ENCODE measurements around the gene ELOB.

Gene ELOB

DNA sequence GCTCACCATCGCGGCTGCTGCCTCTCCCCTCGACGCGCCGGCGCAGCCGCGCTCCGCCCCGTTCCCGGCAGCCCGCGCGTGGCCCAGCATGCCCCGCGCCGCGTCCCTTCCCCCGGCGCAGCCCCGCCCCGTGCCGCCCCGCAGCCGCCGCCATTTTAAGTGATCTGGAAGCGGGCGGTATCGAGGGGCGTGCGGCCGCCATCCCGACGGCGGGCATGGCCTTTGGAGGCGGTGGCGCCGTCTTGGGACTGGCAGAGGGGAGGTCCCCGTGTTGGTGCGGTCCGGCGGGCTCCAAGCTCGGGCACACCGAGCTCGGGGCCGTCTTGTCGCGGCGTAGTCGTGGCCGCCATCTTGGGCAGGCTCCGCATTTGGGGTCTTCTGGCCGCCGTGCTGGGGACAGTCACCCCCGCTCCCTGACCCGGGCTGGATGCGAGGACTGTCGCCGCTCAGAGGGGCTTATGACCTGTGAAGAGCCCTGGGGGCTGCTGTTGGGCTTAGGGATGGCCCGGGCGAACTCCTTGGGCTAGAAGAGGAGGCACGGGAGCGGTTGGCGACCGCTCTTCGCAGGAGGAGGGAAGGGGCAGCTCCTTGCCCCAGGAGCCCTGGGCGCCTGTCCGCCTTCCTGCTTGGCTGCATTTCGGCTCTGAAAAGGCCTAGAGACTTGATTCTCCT, at the start of gene ELOB:
TSS of gene ELOB (minus strand) at position 50 of the 672 bp plus-strand sequence. CDS start at position 9, 41 bp downstream.
- Mint-ChIP-seq H3K36me3 (ENCODE audit: low read depth) (peaks cover 22% of the 10 kb centered on the region), H3K9me3 (no peaks in the 10 kb centered on the region), H3K4me3 (peak within 1 kb of the TSS; percentile 96), H3K4me1 (ENCODE audit: low read depth) (peaks cover 28% of the 10 kb centered on the region), H3K27me3 (no peaks in the 10 kb centered on the region), H3K27ac (peak within 1 kb of the TSS; percentile 97)

DNA sequence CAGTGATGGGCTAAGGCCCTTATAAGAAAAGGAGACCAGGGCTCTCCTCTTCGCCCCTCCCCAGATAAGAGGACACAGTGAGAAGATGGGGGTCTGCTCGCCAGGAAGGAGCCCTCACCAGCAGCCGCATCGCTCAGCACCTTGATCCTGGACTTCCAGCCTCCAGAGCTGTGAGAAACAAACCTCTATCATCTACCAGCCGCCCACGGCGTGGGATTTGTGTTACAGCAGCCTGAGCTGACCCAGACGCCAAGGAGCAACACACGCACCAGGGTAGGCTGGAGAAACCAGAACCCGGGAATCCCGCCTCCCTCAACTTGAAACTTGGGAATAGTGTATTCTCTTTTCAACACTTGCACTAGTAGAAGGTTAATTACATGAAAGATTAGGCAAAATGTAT, 48.8 kb upstream of the ELOB start:
- H3K4me3 Mint-ChIP-seq, result no peak overlapping the region
- H3K27ac Mint-ChIP-seq, result no peak overlapping the region
- H3K36me3 Mint-ChIP-seq (ENCODE audit: low read depth), result no peaks in the 10 kb centered on the region
- no peaks in the 10 kb centered on the region for H3K27me3 Mint-ChIP-seq
- H3K9me3 Mint-ChIP-seq, result no peaks in the 10 kb centered on the region
- H3K4me1 Mint-ChIP-seq (ENCODE audit: low read depth), result no peaks in the 10 kb centered on the region

DNA sequence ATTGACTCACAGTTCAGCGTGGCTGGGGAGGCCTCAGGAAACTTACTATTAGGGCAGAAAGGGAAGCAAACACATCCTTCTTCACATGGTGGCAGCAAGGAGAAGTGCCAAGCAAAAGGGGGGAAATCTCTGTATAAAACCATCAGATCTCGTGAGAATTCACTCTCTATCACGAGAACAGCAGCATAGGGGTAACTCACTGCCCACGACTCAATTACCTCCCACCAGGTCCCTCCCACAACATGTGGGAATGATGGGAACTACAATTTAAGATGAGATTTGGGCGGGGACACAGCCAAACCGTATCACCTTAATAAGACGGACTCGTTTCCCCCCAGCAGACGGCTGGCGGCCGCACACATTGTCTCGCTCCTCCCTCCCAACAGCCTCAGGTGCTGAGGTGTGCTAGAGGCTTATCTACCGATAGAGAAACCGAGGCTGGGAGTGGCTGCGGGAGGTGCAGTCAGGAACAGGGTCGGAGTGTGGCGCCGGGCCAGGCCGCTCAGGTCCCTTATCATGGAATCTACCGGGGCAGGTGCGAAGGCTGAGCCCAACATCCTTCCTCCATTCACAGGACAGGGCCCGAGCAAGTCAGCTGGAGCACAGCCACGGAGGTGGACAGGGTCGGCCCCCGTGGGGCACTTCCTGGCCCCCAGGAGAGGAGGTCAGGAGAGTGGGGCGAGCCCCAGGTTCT, 48.1 kb upstream of the ELOB start:
- Mint-ChIP-seq H3K36me3 (ENCODE audit: low read depth) (no peaks in the 10 kb centered on the region), H3K4me1 (ENCODE audit: low read depth) (no peaks in the 10 kb centered on the region)

DNA sequence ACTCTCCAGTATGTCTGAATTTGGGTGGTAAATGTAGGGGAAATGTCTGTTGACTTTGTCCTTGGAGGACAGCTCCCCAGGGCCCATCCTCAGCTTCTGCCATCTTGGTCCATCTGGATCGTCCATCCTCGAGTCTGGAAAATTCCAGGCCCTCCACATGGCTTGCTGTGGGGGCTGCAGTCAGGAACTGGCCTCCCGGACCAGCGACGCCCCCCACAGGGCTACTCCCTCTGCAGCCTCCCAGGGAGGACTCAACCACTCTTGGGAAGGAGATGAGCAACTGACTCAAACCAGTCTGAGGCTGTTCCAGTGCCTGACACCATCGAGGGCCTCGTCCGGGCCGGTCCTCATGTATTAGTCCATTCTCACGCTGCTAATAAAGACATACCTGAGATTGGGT, 47.5 kb upstream of the ELOB start:
- Mint-ChIP-seq H3K4me3 (no peak overlapping the region), H3K27ac (no peak overlapping the region), H3K4me1 (ENCODE audit: low read depth) (no peaks in the 10 kb centered on the region), H3K9me3 (no peaks in the 10 kb centered on the region), H3K36me3 (ENCODE audit: low read depth) (no peaks in the 10 kb centered on the region), H3K27me3 (no peaks in the 10 kb centered on the region)

More for the DNA sequence above, 48.1 kb upstream of the ELOB start:
- no peaks in the 10 kb centered on the region for H3K9me3 Mint-ChIP-seq
- H3K4me3 Mint-ChIP-seq, result no peak overlapping the region
- H3K27me3 Mint-ChIP-seq, result no peaks in the 10 kb centered on the region
- no peak overlapping the region for H3K27ac Mint-ChIP-seq

DNA sequence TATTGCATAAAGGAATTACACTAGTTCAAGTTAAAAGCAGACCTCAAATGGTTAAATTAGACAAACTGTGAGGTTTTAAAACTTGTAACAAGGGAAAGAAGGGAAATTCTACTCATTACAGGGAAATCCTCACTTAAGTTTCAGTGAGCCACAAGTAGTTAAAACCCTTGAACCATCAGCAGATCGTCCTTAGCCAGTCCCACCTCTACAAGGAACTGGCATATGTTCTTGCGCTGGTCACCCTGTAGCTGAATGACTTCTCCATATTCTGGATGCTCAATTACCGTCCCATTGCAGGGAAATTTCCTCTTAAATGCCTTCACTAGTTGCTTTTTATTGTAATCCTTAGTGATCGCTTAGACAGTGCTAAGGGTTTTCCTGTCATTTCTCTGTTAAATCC, 45.4 kb upstream of the ELOB start:
- no peaks in the 10 kb centered on the region for H3K4me1 Mint-ChIP-seq (ENCODE audit: low read depth)
- no peaks in the 10 kb centered on the region for H3K9me3 Mint-ChIP-seq
- no peak overlapping the region for H3K4me3 Mint-ChIP-seq
- no peaks in the 10 kb centered on the region for H3K27me3 Mint-ChIP-seq
- H3K27ac Mint-ChIP-seq, result no peak overlapping the region
- no peaks in the 10 kb centered on the region for H3K36me3 Mint-ChIP-seq (ENCODE audit: low read depth)

DNA sequence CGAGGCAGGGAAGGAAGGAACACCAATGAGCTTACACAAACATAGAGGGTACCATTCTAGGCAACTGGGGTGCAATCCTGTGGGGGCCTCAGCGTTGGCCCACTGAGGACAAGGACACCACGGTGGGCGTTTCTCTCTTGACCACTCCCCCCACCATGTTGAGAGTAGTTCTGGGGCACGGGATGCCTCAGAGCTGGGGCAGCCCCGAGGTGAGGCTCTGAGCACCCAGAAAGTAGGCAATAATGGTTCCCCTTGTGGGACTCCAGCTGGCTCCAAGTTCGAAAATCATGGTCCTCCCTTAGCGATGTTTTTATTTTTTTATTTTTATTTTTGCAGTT, 45.0 kb upstream of the ELOB start:
- no peaks in the 10 kb centered on the region for H3K9me3 Mint-ChIP-seq
- no peaks in the 10 kb centered on the region for H3K27me3 Mint-ChIP-seq
- H3K27ac Mint-ChIP-seq, result no peak overlapping the region
- no peak overlapping the region for H3K4me3 Mint-ChIP-seq
- no peaks in the 10 kb centered on the region for H3K4me1 Mint-ChIP-seq (ENCODE audit: low read depth)
- H3K36me3 Mint-ChIP-seq (ENCODE audit: low read depth), result no peaks in the 10 kb centered on the region

DNA sequence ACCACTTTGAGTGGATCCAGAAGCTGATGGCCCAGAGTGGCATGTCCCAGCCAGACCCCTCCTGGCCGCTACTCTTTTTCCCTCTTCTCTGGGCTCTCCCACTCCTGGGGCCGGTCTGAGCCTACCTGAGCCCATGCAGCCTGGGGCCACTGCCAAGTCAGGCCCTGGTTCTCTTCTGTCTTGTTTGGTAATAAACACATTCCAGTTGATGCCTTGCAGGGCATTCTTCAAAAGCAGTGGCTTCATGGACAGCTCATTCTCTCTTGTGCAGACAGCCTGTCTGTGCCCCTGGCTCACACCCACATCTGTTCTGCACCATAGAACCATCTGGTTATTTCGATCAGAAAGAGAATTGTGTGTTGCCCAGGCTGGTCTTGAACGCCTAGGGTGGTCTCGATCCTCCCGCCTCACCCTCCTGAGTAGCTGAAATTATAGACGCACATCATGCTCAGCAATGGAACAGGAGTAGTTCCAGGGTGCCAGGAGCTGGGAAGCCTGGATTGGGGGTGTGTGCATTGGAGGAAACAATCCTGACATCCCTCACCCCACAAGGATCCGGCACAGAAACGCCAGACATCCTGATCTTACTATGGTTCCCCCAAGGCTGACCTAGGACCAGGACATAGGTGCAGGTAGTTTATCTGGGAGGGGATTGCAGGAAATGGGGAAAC, 44.5 kb upstream of the ELOB start:
- no peaks in the 10 kb centered on the region for H3K9me3 Mint-ChIP-seq
- no peaks in the 10 kb centered on the region for H3K27me3 Mint-ChIP-seq
- H3K27ac Mint-ChIP-seq, result no peak overlapping the region
- H3K36me3 Mint-ChIP-seq (ENCODE audit: low read depth), result no peaks in the 10 kb centered on the region
- H3K4me1 Mint-ChIP-seq (ENCODE audit: low read depth), result no peaks in the 10 kb centered on the region
- H3K4me3 Mint-ChIP-seq, result no peak overlapping the region

DNA sequence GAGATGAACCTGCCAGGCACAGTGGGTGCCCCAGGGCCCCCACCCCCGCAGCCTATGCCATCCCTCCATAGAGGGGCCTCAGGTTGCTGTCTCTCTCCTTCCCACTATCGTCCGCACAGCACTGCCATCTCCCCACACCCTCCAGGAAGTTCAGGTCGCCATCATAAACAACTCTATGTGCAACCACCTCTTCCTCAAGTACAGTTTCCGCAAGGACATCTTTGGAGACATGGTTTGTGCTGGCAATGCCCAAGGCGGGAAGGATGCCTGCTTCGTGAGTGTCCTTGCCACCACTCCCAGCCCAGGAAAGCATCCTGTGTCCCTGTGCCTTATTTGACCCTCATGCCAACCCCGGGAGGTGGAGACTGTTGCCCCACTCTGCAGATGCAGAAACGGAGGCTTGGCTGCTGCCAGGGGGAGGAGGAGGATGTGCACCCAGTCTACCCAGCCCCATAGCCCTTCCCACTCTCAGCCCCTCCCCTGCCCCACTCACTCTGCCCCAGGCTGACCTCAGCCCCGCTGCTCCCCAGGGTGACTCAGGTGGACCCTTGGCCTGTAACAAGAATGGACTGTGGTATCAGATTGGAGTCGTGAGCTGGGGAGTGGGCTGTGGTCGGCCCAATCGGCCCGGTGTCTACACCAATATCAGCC, 43.9 kb upstream of the ELOB start:
- no peaks in the 10 kb centered on the region for H3K9me3 Mint-ChIP-seq
- H3K4me1 Mint-ChIP-seq (ENCODE audit: low read depth), result no peaks in the 10 kb centered on the region
- no peak overlapping the region for H3K4me3 Mint-ChIP-seq
- no peak overlapping the region for H3K27ac Mint-ChIP-seq
- H3K36me3 Mint-ChIP-seq (ENCODE audit: low read depth), result no peaks in the 10 kb centered on the region
- no peaks in the 10 kb centered on the region for H3K27me3 Mint-ChIP-seq

DNA sequence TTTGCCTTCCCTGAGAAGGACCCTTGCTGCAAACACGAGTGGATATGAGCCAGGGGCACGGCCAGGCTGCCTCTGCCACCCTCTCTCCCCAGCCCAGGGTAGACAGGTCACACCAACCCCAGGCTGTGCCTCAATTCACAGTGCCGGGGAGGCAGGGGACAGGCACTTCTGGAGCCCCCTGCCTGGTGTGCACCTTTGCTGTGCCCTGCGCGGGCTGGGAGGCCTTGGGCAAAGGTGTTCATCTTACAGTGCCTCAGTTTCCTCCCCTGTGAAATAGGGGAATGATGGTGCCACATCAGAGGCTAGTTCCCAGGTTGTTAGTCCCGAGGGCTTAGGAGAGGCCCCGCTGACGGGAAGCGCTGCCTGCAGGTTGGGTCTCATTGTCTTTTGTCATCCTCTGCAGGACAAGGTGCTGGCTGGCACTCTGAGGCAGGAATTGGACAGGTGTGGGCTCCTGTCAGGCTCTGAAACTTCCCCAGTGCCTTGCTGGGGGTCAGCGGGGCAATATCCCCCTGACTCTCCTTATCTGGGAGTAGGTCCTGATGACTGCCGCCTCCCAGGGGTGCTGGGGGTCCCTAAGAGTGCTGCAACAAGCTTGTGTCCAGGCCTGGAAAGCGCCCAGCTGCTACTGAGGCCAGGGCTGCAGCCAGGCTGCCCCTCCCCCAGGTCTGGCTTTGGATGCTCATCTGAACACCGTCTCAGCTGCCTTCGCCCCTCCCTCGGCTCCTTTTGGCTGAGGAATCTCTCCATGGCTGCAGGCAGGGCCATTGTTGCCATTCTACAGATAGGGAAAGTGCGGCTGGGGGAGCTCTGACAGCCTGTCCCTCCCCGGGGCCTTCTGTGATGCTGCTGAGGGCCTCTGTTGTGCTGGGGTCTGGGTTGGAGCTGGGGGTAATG, 43.1 kb upstream of the ELOB start:
- H3K27ac Mint-ChIP-seq, result no peak overlapping the region
- no peaks in the 10 kb centered on the region for H3K36me3 Mint-ChIP-seq (ENCODE audit: low read depth)
- H3K4me1 Mint-ChIP-seq (ENCODE audit: low read depth), result no peaks in the 10 kb centered on the region
- H3K9me3 Mint-ChIP-seq, result no peaks in the 10 kb centered on the region
- no peak overlapping the region for H3K4me3 Mint-ChIP-seq
- no peaks in the 10 kb centered on the region for H3K27me3 Mint-ChIP-seq

DNA sequence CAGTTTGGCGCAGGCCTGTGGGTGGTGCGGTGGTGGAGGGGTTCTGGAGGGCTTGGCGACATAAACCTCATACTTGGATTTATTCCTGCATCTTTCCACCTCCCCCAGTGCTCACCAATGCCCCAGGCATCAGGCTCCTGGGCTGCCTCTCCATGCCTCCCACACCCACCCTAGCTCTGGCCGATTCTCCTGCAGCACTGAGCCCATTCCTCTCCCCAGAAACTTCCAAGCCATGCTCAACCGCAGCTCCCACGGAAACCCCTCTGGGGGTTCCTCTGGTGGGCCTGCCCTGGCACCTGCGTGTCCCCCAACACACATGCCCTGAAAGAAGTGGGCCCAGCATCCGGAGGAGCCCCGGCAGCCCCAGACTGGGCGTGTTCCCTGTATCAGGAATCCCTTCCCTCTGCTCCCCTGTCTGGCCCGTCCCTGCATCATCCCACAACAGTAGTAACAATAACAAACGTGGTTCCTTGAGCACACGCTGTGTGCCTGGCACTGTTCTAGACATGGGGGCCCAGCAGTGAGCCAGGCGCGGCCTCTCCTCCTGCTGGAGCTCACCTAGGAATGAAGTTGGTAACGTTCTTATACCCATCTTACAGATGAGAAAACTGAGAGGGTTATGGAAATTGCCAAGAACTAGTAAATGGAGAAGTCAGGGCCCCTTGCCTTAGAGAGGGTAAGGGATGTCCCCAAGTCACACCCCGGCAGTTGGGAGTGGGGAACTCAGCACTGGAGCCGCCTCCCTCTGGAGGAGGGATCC, 42.3 kb upstream of the ELOB start:
- no peaks in the 10 kb centered on the region for H3K27me3 Mint-ChIP-seq

DNA sequence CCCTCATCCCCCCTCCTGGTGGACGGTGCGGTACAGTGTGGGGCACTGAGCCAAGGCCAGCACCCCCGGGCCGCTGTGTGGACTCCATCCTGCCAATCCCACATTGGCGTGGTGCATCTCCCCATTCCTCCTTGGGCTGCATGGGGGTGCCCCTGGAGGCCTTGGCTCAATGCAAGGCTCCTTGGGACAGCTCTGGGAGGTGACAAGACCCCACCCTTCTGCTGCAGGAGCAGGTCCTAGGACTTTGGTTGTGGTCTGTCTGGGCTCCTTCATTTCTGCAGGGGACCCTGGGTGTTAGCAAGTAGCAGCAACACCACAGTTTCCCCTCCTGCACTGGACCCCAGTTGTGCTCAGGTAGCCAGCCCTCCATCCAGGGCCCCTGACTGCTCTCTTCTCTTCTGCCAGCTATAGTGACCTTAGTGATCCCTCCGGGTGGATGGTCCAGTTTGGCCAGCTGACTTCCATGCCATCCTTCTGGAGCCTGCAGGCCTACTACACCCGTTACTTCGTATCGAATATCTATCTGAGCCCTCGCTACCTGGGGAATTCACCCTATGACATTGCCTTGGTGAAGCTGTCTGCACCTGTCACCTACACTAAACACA, 41.3 kb upstream of the ELOB start:
- H3K9me3 Mint-ChIP-seq, result no peaks in the 10 kb centered on the region
- H3K27me3 Mint-ChIP-seq, result no peaks in the 10 kb centered on the region
- H3K4me1 Mint-ChIP-seq (ENCODE audit: low read depth), result no peaks in the 10 kb centered on the region
- H3K27ac Mint-ChIP-seq, result no peak overlapping the region
- no peak overlapping the region for H3K4me3 Mint-ChIP-seq
- no peaks in the 10 kb centered on the region for H3K36me3 Mint-ChIP-seq (ENCODE audit: low read depth)

More for the DNA sequence above, 42.3 kb upstream of the ELOB start:
- H3K9me3 Mint-ChIP-seq, result no peaks in the 10 kb centered on the region
- no peaks in the 10 kb centered on the region for H3K4me1 Mint-ChIP-seq (ENCODE audit: low read depth)
- no peak overlapping the region for H3K27ac Mint-ChIP-seq
- H3K4me3 Mint-ChIP-seq, result no peak overlapping the region
- H3K36me3 Mint-ChIP-seq (ENCODE audit: low read depth), result no peaks in the 10 kb centered on the region

DNA sequence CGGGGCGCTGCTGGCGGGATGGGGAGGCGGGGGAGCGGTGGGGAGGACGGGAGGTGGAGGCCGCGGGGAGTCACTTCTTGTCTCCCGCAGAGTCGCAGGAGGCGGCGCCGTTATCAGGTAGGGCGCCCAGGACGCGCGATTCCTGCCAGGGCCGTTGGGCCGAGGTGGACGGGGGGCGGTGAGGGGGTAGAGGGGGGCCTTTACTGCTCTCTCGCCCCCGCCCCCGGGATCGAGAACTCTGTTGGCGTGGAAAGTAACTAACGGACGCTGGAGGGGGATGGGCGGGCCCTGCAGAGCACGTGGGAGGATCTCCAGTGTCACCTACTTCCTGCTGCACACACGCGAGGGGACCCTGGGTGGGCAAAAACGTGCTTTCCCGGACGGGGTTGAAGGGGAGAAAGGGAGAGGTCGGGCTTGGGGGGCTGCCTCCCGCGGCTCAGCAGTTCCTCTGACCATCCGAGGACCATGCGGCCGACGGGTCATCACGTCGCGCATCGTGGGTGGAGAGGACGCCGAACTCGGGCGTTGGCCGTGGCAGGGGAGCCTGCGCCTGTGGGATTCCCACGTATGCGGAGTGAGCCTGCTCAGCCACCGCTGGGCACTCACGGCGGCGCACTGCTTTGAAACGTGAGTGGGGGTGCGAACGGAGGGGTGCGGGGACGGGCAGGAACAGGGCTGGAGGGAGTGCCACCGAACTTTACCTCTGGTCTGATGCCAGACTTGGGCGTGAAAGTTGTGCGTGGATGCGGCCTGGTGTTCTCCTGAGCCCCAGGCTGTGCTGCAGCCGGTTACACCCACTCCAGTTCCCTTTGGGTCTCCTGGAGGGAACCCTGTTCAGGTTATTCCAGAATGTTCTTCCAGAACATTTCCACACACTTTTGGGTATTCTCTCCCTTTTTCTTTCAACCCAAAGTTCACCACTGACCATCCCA, 40.5 kb upstream of the ELOB start:
- no peaks in the 10 kb centered on the region for H3K4me1 Mint-ChIP-seq (ENCODE audit: low read depth)
- H3K27ac Mint-ChIP-seq, result no peak overlapping the region

More for the DNA sequence above, 40.5 kb upstream of the ELOB start:
- Mint-ChIP-seq H3K36me3 (ENCODE audit: low read depth) (no peaks in the 10 kb centered on the region), H3K4me3 (peak overlapping the region; percentile 60), H3K27me3 (no peaks in the 10 kb centered on the region), H3K9me3 (no peaks in the 10 kb centered on the region)

All from stimulated activated naive CD8-positive, alpha-beta T cell treated with anti-CD3 and anti-CD28 coated beads, Interleukin-15, Interleukin-2, amounts not matched to agents 100 ng/mL and 50 ng/mL, for 24 hours (primary cell).